ENCODE data around the gene PRCP. TPM values are rescaled to one million over a fixed set of nuclear protein-coding genes. Genes with fewer than 3 reads are reported as not detected.
A peak's percentile ranks its signal among the peaks of the same experiment; 100 is the strongest.
"Not testable (repeated sequence)": the region's sequence is repeated elsewhere in the genome, so short reads cannot be mapped to it uniquely, and the experiment has no call there.

PRCP gene
- 40.1 and 40.7 TPM in 2 replicates for polyA plus RNA-seq (2013)

DNA sequence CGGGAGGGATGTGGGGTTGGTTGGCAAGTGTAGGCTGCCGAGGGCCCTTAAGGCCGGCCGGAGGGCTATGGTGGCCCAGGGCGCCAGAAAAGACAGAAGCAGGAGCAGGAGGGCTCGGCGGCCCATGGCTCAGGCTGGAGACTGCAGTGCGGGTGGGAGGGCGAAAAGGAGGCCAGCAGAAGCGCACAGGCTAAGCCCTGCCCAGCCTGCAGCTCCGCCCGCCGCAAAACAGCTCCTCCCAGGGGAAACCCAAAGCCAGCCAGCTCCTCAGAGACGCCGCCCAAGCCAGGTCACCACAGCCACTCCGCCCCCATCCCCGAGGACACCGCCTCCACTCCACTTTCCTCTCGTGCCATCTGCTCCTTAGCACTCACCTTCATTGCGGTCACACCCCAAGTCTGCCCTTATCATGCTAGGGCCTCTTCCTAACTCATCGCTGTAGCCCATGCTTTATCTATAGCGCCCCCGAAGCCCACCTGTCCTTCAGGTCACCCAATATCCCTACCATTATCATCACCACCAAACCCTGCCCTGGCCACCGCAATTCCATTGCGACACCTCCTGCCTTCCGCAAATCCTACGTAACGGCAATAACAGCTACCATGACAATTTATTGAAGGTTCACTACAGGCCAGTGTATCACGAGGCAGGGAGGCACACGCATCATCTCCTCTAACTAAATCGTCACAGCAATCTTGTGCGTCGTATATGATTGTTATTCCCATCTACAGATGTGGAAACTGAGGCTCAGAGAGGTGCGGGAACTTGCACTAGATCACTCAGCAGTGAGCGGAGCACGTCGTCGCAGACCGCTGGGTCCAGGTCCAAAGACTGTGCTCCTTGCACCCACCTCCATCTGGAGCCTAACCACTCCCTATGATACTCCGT is at the start of gene PRCP:
PRCP (minus strand) TSS at position 154 of the 888 bp plus-strand sequence; CDS start at position 126, 28 bp downstream.
- Histone ChIP-seq H3K4me1 (ENCODE audit: control insufficient read depth in 1 of 2, insufficient read depth in 2 of 2, low read length in 2 of 2) (peaks cover 6 to 11% of the 10 kb centered on the region in 2 experiments), H4K8ac (ENCODE audit: low read depth, low read length) (peak within 1 kb of the TSS; percentile 87), H4K91ac (ENCODE audit: low read depth, low read length) (peak within 1 kb of the TSS; percentile 57), H3K79me2 (ENCODE audit: control insufficient read depth, insufficient read depth, low read length, poor library complexity) (peaks cover 3% of the 10 kb centered on the region), H3K27ac (ENCODE audit: low read depth, low read length) (peak within 1 kb of the TSS; percentile 20), H2AFZ (ENCODE audit: insufficient read depth, low read length, poor library complexity) (peak within 1 kb of the TSS; percentile 96), H3K18ac (ENCODE audit: low read length) (peak within 1 kb of the TSS; percentile 68), H3K9me3 (ENCODE audit: insufficient read depth, low read depth, low read length) (no peaks in the 10 kb centered on the region), H4K12ac (ENCODE audit: low read depth, low read length) (peak within 1 kb of the TSS; percentile 75), H3K36me3 (ENCODE audit: control insufficient read depth in 1 of 2, insufficient read depth in 2 of 2, low read length in 2 of 2) (no peaks in the 10 kb centered on the region), H3K4me3 (ENCODE audit: low read depth, low read length) (peak within 1 kb of the TSS; percentile 84), H2BK120ac (ENCODE audit: insufficient read depth, low read length, poor library complexity) (peak within 1 kb of the TSS; percentile 53), H3K79me1 (ENCODE audit: low read length) (peaks cover 5% of the 10 kb centered on the region), H2AK5ac (ENCODE audit: low read length) (no peak within 1 kb of the TSS), H3K14ac (ENCODE audit: low read length) (peak within 1 kb of the TSS; percentile 82), H3K9ac (ENCODE audit: low read length) (peak within 1 kb of the TSS; percentile 70), H3K4me2 (ENCODE audit: low read length) (peak within 1 kb of the TSS; percentile 92), H3K4ac (ENCODE audit: low read depth, low read length) (peak within 1 kb of the TSS; percentile 43), H3K23ac (ENCODE audit: low read length) (no peak within 1 kb of the TSS), H3K27me3 (ENCODE audit: insufficient read depth, low read length) (no peaks in the 10 kb centered on the region), H2BK12ac (ENCODE audit: low read length) (peak within 1 kb of the TSS; percentile 10), H2BK5ac (ENCODE audit: low read depth, low read length, poor library complexity) (peak within 1 kb of the TSS; percentile 67)
- WGBS (ENCODE audit: extremely low coverage, insufficient coverage, insufficient read length), result no CpG with 5 or more reads among the region's 40 CpGs
- DNase-seq, result peak; percentile 96 to 98

DNA sequence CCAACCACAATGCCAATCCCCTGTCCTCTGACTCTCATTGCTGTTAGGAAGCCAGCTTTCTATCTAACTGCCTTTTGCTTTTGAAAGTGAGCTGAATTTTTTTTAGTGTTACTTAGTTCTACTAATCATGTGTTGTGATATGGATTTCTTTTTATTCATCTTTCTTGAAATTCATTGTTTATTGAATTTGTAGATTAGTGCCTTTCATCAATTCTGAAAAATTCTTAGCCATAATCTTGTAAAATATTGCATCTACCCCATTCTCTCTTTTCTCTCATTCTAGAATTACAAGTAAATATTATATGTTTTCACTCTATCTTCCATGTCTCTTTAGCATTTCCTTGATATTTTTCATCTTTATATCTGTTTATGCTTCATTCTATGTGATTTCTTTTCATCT is 49.1 kb upstream of the PRCP start:
- no peak overlapping the region for H3K4me3 ChIP-seq (ENCODE audit: low read depth, low read length)
- H3K79me2 ChIP-seq (ENCODE audit: control insufficient read depth, insufficient read depth, low read length, poor library complexity), result no peaks in the 10 kb centered on the region
- H3K9ac ChIP-seq (ENCODE audit: low read length), result no peak overlapping the region
- no peaks in the 10 kb centered on the region for H3K27me3 ChIP-seq (ENCODE audit: insufficient read depth, low read length)
- H3K4me1 ChIP-seq (ENCODE audit: control insufficient read depth in 1 of 2, insufficient read depth in 2 of 2, low read length in 2 of 2), result no peaks in the 10 kb centered on the region
- no peak overlapping the region for H3K4ac ChIP-seq (ENCODE audit: low read depth, low read length)
- H4K8ac ChIP-seq (ENCODE audit: low read depth, low read length), result no peak overlapping the region
- H2BK120ac ChIP-seq (ENCODE audit: insufficient read depth, low read length, poor library complexity), result no peak overlapping the region
- H3K18ac ChIP-seq (ENCODE audit: low read length), result no peak overlapping the region
- H3K4me2 ChIP-seq (ENCODE audit: low read length), result no peak overlapping the region
- H3K14ac ChIP-seq (ENCODE audit: low read length), result no peak overlapping the region
- no peaks in the 10 kb centered on the region for H3K36me3 ChIP-seq (ENCODE audit: control insufficient read depth in 1 of 2, insufficient read depth in 2 of 2, low read length in 2 of 2)
- no peak overlapping the region for H2BK5ac ChIP-seq (ENCODE audit: low read depth, low read length, poor library complexity)
- H2AK5ac ChIP-seq (ENCODE audit: low read length), result no peak overlapping the region
- H3K79me1 ChIP-seq (ENCODE audit: low read length), result no peaks in the 10 kb centered on the region
- H3K23ac ChIP-seq (ENCODE audit: low read length), result no peak overlapping the region
- no peak overlapping the region for H4K12ac ChIP-seq (ENCODE audit: low read depth, low read length)
- no peak for DNase-seq
- H3K9me3 ChIP-seq (ENCODE audit: insufficient read depth, low read depth, low read length), result peaks cover 2% of the 10 kb centered on the region
- no peak overlapping the region for H4K91ac ChIP-seq (ENCODE audit: low read depth, low read length)
- H2BK12ac ChIP-seq (ENCODE audit: low read length), result no peak overlapping the region
- no peak overlapping the region for H3K27ac ChIP-seq (ENCODE audit: low read depth, low read length)
- H2AFZ ChIP-seq (ENCODE audit: insufficient read depth, low read length, poor library complexity), result no peak overlapping the region

DNA sequence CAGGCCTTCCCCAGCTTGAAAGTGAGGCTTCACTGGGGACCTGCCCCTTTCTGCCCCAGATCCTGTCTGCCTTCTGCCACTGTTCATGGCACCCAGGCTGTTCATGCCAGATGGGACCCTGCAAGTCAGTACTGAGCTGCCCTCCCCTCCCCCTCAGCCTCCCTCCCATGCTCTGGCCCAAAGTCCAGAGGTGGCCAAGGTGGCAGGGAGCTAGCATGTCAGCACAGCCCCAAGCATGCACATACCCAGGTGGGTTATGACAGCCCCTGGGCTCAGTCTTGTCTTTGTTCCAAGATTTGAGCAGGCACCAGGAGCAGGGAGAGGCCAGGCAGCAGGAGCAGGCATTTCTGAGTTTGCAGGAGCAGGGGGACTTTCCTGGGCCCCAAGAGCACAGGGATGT is 45.5 kb upstream of the PRCP start:
- Histone ChIP-seq H3K4me1 (ENCODE audit: control insufficient read depth in 1 of 2, insufficient read depth in 2 of 2, low read length in 2 of 2) (no peaks in the 10 kb centered on the region), H3K14ac (ENCODE audit: low read length) (no peak overlapping the region), H4K8ac (ENCODE audit: low read depth, low read length) (no peak overlapping the region), H3K79me2 (ENCODE audit: control insufficient read depth, insufficient read depth, low read length, poor library complexity) (no peaks in the 10 kb centered on the region), H3K27ac (ENCODE audit: low read depth, low read length) (no peak overlapping the region), H3K27me3 (ENCODE audit: insufficient read depth, low read length) (no peaks in the 10 kb centered on the region), H3K36me3 (ENCODE audit: control insufficient read depth in 1 of 2, insufficient read depth in 2 of 2, low read length in 2 of 2) (no peaks in the 10 kb centered on the region), H3K4me3 (ENCODE audit: low read depth, low read length) (no peak overlapping the region), H2AFZ (ENCODE audit: insufficient read depth, low read length, poor library complexity) (no peak overlapping the region), H2AK5ac (ENCODE audit: low read length) (no peak overlapping the region), H2BK12ac (ENCODE audit: low read length) (no peak overlapping the region), H3K9ac (ENCODE audit: low read length) (no peak overlapping the region), H3K4ac (ENCODE audit: low read depth, low read length) (no peak overlapping the region), H3K79me1 (ENCODE audit: low read length) (no peaks in the 10 kb centered on the region), H3K4me2 (ENCODE audit: low read length) (no peak overlapping the region), H3K9me3 (ENCODE audit: insufficient read depth, low read depth, low read length) (peaks cover 4% of the 10 kb centered on the region), H2BK5ac (ENCODE audit: low read depth, low read length, poor library complexity) (no peak overlapping the region), H3K23ac (ENCODE audit: low read length) (no peak overlapping the region), H2BK120ac (ENCODE audit: insufficient read depth, low read length, poor library complexity) (no peak overlapping the region), H4K91ac (ENCODE audit: low read depth, low read length) (no peak overlapping the region), H4K12ac (ENCODE audit: low read depth, low read length) (no peak overlapping the region), H3K18ac (ENCODE audit: low read length) (no peak overlapping the region)
- no peak for DNase-seq

DNA sequence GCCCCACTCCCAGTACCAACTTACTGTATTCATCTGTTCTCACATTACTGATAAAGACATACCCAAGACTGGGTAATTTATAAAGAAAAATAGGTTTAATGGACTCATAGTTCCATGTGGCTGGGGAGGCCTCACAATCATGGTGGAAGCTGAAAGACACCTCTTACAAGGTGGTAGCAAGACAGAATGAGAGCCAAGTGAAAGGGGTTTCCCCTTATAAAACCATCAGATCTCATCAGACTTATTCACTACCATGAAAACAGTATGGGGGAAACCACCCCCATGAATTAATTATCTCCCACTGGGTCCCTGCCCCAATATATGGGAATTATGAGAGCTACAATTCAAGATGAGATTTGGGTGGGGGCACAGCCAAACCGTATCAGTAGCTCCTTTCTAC is 44.8 kb upstream of the PRCP start:
- H3K27ac ChIP-seq (ENCODE audit: low read depth, low read length); H3K14ac ChIP-seq (ENCODE audit: low read length); DNase-seq; H3K23ac ChIP-seq (ENCODE audit: low read length); H3K9ac ChIP-seq (ENCODE audit: low read length); H3K79me2 ChIP-seq (ENCODE audit: control insufficient read depth, insufficient read depth, low read length, poor library complexity); H2AFZ ChIP-seq (ENCODE audit: insufficient read depth, low read length, poor library complexity); H4K8ac ChIP-seq (ENCODE audit: low read depth, low read length); H2BK120ac ChIP-seq (ENCODE audit: insufficient read depth, low read length, poor library complexity); H3K36me3 ChIP-seq (ENCODE audit: control insufficient read depth in 1 of 2, insufficient read depth in 2 of 2, low read length in 2 of 2); H2AK5ac ChIP-seq (ENCODE audit: low read length); H3K79me1 ChIP-seq (ENCODE audit: low read length); H3K4me2 ChIP-seq (ENCODE audit: low read length); H4K12ac ChIP-seq (ENCODE audit: low read depth, low read length); H3K18ac ChIP-seq (ENCODE audit: low read length); H4K91ac ChIP-seq (ENCODE audit: low read depth, low read length); H2BK5ac ChIP-seq (ENCODE audit: low read depth, low read length, poor library complexity); H3K4me3 ChIP-seq (ENCODE audit: low read depth, low read length); H2BK12ac ChIP-seq (ENCODE audit: low read length); H3K27me3 ChIP-seq (ENCODE audit: insufficient read depth, low read length); H3K9me3 ChIP-seq (ENCODE audit: insufficient read depth, low read depth, low read length); H3K4ac ChIP-seq (ENCODE audit: low read depth, low read length); H3K4me1 ChIP-seq (ENCODE audit: control insufficient read depth in 1 of 2, insufficient read depth in 2 of 2, low read length in 2 of 2): not testable (repeated sequence)
- no CpG with 5 or more reads among the region's 1 CpG for WGBS (ENCODE audit: extremely low coverage, insufficient coverage, insufficient read length)

Data from trophoblast cell (in vitro differentiated cells and primary cell).